ENCODE measurements around the gene PNPLA2. TPM values are rescaled to one million over a fixed set of nuclear protein-coding genes. Genes with fewer than 3 reads are reported as not detected.

Gene PNPLA2
- total and polyA plus RNA-seq, 2 of the 8 experiments (the other 6 are each of a cell fraction or from before 2014, with no cell fraction given) = 30.9 to 62.1 TPM

DNA sequence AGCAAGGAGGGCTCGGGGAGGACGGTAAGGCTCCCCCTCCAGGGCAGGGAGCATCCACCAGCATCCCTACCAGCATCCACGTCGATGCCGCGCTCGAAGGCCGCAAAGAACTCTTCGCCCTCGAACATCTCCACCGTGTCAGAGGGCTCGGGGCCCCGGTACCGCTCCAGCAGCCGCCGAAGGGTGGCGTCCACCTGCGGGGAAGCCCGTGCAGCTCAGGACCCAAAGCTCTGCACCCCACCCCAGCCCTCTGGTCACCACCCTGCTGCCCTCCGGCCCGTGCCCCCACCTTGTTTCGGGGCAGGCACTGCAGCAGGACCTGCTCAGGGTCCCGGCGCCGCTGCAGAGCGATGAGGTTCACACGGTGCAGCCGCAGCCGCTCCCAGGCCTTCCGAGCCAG lies 18.2 kb upstream of the PNPLA2 start:
- no peak overlapping the region for H4K91ac ChIP-seq (replicated peaks; ENCODE audit: insufficient read length, low read length)
- DNase-seq (ENCODE audit: low read depth in 1 of 2, low spot score in 2 of 2) (no peak), FAIRE-seq (no peak)
- peaks cover 0 to 13% of the 10 kb centered on the region in 2 experiments for H4K20me1 ChIP-seq (replicated peaks in 1 of 2; ENCODE audit: control insufficient read depth in 1 of 2, insufficient read depth in 2 of 2, low read length in 2 of 2)
- no peak overlapping the region for H3K9ac ChIP-seq (replicated peaks in 1 of 4; ENCODE audit: extremely low read depth in 1 of 4, low read depth in 3 of 4, low read length in 3 of 4)
- no peak overlapping the region for H3K4me2 ChIP-seq (ENCODE audit: insufficient read depth in 1 of 2, low read depth in 2 of 2, low read length in 2 of 2)
- no peak overlapping the region; the same call in 1 of the 2 replicates for H2BK5ac ChIP-seq (ENCODE audit: low read depth, low read length)
- no peak overlapping the region for H4K5ac ChIP-seq (ENCODE audit: insufficient read length, low read depth, low read length)
- POLR2A ChIA-PET (ENCODE audit: partially characterized antibody) = interaction anchor here (0.8 to 53.0 kb wide), 3 partner anchors 8 to 54 kb away, joined by 5 to 1917 read pairs (median 28); partner anchors contain the start of genes CD151, CRACR2B, PNPLA2 and POLR2L
- peaks cover 5% of the 10 kb centered on the region; the same call in 1 of the 2 replicates for H3K79me1 ChIP-seq (ENCODE audit: low read depth, low read length)
- no peak overlapping the region for H3K23ac ChIP-seq (ENCODE audit: insufficient read length)
- CTCF ChIA-PET (ENCODE audit: partially characterized antibody) = interaction anchor here (1.0 kb wide), 1 partner anchor 17 kb away, joined by 3 read pairs; no protein-coding TSS in a partner anchor
- no peak overlapping the region for H2AFZ ChIP-seq (ENCODE audit: low read length)
- no peak overlapping the region for H4K8ac ChIP-seq (ENCODE audit: extremely low read depth, insufficient read depth, low read length)
- H2AK5ac ChIP-seq (ENCODE audit: low read depth, low read length) = no peak overlapping the region
- no peak overlapping the region for H3K4ac ChIP-seq (replicated peaks; ENCODE audit: insufficient read length, low read depth, low read length)
- no peak overlapping the region for H3K56ac ChIP-seq (replicated peaks; ENCODE audit: insufficient read length, low read depth, low read length)
- peaks cover 14% of the 10 kb centered on the region for H3K23me2 ChIP-seq (ENCODE audit: low read depth, low read length)
- H2BK12ac ChIP-seq (ENCODE audit: low read depth, low read length) = no peak overlapping the region
- no peak overlapping the region for H3K14ac ChIP-seq (ENCODE audit: insufficient read length)
- H2BK120ac ChIP-seq (replicated peaks; ENCODE audit: low read depth, low read length) = no peak overlapping the region
- H3K4me3 ChIP-seq (ENCODE audit: extremely low read depth in 1 of 4, insufficient read depth in 2 of 4, low read depth in 3 of 4, low read length in 4 of 4) = no peak overlapping the region
- no peak overlapping the region for H3K18ac ChIP-seq (ENCODE audit: extremely low read depth, low read length)
- no peaks in the 10 kb centered on the region; a peak in 1 of 7 replicates for H3K27me3 ChIP-seq (replicated peaks in 1 of 4; ENCODE audit: control insufficient read depth in 3 of 4, extremely low read depth in 1 of 4, insufficient read depth in 3 of 4, low read length in 3 of 4)
- H3K4me1 ChIP-seq (replicated peaks in 1 of 4; ENCODE audit: control insufficient read depth in 3 of 4, insufficient read depth in 4 of 4, low read length in 3 of 4) = peaks cover 4 to 25% (median 19%) of the 10 kb centered on the region in 4 experiments
- H3K36me3 ChIP-seq (ENCODE audit: control insufficient read depth in 2 of 4, insufficient read depth in 4 of 4, low read length in 3 of 4) = peaks cover 3 to 30% (median 6%) of the 10 kb centered on the region in 4 experiments; a peak in 5 of 8 replicates
- no peak overlapping the region for H2BK15ac ChIP-seq (ENCODE audit: low read length)
- WGBS, 2 experiments (ENCODE audit: extremely low coverage in 1 of 2, insufficient coverage in 1 of 2, insufficient read length in 1 of 2, insufficient replicate concordance in 2 of 2, low coverage in 1 of 2, low lambda C conversion rate in 2 of 2, missing lambda C conversion rate in 1 of 2) = 90% methylated on average over 28 of the region's 30 CpGs; no CpG with 5 or more reads in 1 of the 2 experiments
- peaks cover 0 to 5% of the 10 kb centered on the region in 2 experiments; a peak in 1 of 4 replicates for H3K79me2 ChIP-seq (ENCODE audit: control insufficient read depth in 1 of 2, insufficient read depth in 2 of 2, low read length in 2 of 2)
- no peak overlapping the region for H2BK20ac ChIP-seq (ENCODE audit: low read length)
- no peaks in the 10 kb centered on the region for H3K9me3 ChIP-seq (ENCODE audit: insufficient read depth in 2 of 2, low read depth in 1 of 2, low read length in 1 of 2)
- H3K27ac ChIP-seq (ENCODE audit: low read depth, low read length) = no peak overlapping the region
- TF ChIP-seq JUND (IDR thresholded peaks at IDR 0.05; ENCODE audit: low read length) (no peak), NRF1 (IDR thresholded peaks at IDR 0.05; ENCODE audit: low read depth, low read length) (no peak), SIX5 (IDR thresholded peaks at IDR 0.05; ENCODE audit: low read depth, low read length) (no peak), TAF1 (IDR thresholded peaks at IDR 0.05; ENCODE audit: low read depth, low read length) (no peak), KDM1A (IDR thresholded peaks at IDR 0.05; ENCODE audit: borderline replicate concordance, low read length) (no peak), BCL11A (IDR thresholded peaks at IDR 0.05; ENCODE audit: low read depth in 2 of 2, low read length in 2 of 2) (no peak), TCF12 (IDR thresholded peaks at IDR 0.05; ENCODE audit: low read depth, low read length) (no peak), TBP (IDR thresholded peaks at IDR 0.05; ENCODE audit: low read depth, low read length) (no peak), JUN (IDR thresholded peaks at IDR 0.05; ENCODE audit: low read depth, low read length) (no peak), SP1 (IDR thresholded peaks at IDR 0.05; ENCODE audit: low read depth, low read length) (no peak), CBX8 (IDR thresholded peaks at IDR 0.05; ENCODE audit: borderline replicate concordance, low read depth, low read length) (no peak), KDM4A (IDR thresholded peaks at IDR 0.05; ENCODE audit: low read depth, low read length, severe bottlenecking) (no peak), POLR2AphosphoS5 (IDR thresholded peaks at IDR 0.05; ENCODE audit: low read depth, low read length) (no peak), YY1 (IDR thresholded peaks at IDR 0.05; ENCODE audit: low read depth, low read length) (no peak), TEAD4 (IDR thresholded peaks at IDR 0.05; ENCODE audit: low read depth, low read length) (no peak)

All from H1 (cell line).